Activated CD8-positive, alpha-beta memory T cell treated with anti-CD3 and anti-CD28 coated beads, Interleukin-2, amount 50 U/mL, for 24 hours (primary cell): Measurements from ENCODE around the gene SLC10A2.
"Not testable (repeated sequence)": the region's sequence is repeated elsewhere in the genome, so short reads cannot be mapped to it uniquely, and the experiment has no call there.

Experiments used
- DNase-seq: peaks from one replicate; pipeline ENCODE4 v3.0.0-alpha.2; 2020; ENCODE audit errors: extremely low read depth

Gene SLC10A2, protein sequence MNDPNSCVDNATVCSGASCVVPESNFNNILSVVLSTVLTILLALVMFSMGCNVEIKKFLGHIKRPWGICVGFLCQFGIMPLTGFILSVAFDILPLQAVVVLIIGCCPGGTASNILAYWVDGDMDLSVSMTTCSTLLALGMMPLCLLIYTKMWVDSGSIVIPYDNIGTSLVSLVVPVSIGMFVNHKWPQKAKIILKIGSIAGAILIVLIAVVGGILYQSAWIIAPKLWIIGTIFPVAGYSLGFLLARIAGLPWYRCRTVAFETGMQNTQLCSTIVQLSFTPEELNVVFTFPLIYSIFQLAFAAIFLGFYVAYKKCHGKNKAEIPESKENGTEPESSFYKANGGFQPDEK

GRCh38 chr13:103066079-103066780 lies at the start of gene SLC10A2:
TSS of gene SLC10A2 (minus strand) at chr13:103066417. CDS start at chr13:103066249, 168 bp downstream.
- no peak for DNase-seq

DNA sequence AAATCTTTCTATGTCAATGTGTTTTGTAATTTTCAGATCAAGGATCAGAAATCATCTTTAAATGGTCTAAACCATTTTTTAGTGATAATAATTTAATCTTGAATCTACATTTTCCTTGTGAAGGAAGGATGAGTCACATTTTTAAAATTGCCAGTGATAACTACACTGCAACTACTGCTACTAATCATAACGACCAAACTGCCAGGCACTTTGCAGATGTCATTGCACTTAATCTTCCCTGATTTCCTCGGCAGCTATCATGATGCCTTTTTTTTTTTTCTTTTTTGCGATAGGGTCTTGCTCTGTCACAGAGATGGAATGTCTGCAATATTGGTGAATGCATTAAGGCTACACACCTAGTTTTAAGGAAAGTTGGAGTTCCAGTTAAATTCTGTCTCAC lies 41.4 kb upstream of the SLC10A2 start:
- DNase-seq, result no peak

- no peak for DNase-seq
Observed at GRCh38 chr13:103104340-103104739, 38.1 kb upstream of the SLC10A2 start.

- DNase-seq, result not testable (repeated sequence)
Observed at GRCh38 chr13:103103456-103103855, 37.2 kb upstream of the SLC10A2 start.

GRCh38 chr13:103102482-103102881 lies 36.3 kb upstream of the SLC10A2 start:
- no peak for DNase-seq

DNA sequence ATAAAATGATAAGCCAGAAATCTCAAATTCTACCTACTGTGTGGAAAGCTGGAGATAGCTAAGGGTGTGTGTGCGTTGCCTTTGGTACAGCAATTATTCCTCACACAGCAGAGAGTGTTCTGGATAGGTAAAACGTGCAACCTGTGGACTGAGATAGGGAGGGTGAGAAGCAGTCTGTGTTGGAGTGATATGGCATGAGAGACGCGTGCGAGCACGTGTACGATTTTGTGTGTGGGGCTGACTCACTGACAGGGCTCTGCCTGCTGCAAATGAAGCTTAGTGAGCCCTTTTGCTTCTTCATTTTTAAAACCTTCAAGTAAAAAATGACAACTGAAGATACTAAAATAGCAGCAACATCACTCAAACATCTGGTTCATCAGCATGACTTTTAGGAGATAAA lies 35.7 kb upstream of the SLC10A2 start:
- DNase-seq, result no peak

- DNase-seq, result no peak
Observed at GRCh38 chr13:103101500-103101899, 35.3 kb upstream of the SLC10A2 start.

GRCh38 chr13:103100830-103101229 lies 34.6 kb upstream of the SLC10A2 start:
- no peak for DNase-seq

- no peak for DNase-seq
Observed at GRCh38 chr13:103099722-103100293, 33.6 kb upstream of the SLC10A2 start.

DNA sequence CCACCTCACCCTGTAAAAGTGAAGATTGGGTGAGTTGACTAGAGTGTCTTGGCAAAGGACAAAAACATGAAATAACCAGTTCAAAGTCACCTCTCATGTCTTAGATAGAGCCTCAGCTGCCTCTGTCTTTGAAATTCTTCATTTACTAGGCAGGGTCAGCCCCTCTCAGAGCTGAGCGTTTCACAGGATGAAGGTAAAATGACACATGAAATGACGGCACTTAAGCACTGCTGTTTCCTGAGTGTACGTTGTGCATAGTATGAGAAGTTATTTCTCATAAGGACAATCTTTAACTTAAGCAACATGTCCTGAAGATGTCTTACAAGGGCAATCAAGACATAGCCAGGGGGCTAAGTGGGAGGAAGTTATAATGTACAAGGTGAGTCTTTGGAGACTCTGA lies 32.3 kb upstream of the SLC10A2 start:
- no peak for DNase-seq

DNA sequence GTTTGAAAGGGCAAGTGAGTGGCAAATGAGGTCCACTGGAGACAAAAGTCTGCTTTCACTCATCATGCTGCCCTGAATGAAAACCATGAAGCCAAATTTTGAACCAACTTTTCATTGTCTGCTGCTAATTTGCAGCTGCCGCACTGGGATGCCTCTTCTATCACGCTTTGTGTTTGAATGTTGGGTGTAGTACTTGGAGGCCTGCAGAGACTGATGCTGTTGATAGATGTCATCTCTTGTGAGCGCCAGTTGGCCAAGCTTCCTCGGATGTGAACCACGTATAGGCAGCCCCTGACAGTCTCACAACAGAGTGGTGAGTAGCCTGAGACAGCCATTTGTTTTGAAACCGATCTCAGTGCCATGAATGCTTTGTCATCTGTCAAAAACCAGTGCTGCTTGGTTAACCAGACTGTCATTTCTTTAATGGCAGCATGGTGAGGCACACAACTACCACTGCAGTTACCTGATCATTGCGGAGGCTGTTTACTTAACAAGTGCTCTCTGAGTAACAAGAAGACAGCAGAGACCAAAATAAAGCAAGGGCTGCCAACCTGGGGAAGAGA lies 31.2 kb upstream of the SLC10A2 start:
- DNase-seq, result no peak

GRCh38 chr13:103093649-103094048 lies 27.4 kb upstream of the SLC10A2 start:
- not testable (repeated sequence) for DNase-seq

- no peak for DNase-seq
Observed at GRCh38 chr13:103087275-103087674, 21.1 kb upstream of the SLC10A2 start.

DNA sequence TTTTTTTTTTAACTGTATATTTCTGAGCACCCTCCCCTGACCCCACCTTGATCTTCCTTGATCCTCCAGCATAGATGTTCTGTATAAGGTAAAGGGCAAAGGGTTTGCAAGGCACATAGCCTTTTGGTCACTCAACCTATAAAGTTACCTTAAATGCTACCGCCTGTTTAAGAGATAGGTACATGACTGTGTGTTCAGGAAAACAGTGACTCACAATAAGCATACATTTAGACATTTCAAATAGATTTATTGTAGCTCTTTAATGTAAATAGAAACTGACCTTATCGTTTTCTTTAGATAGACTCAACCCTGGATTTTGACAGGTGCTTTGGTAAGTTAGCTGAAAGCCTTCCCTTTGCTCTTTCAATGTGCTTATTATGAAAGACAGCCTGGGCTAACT lies 15.2 kb upstream of the SLC10A2 start:
- no peak for DNase-seq

GRCh38 chr13:103078158-103078557 lies 11.9 kb upstream of the SLC10A2 start:
- DNase-seq, result no peak

GRCh38 chr13:103068836-103069235 lies 2.6 kb upstream of the SLC10A2 start:
- no peak for DNase-seq

- no peak for DNase-seq
Observed at GRCh38 chr13:103067751-103068555, 1.7 kb upstream of the SLC10A2 start.

DNA sequence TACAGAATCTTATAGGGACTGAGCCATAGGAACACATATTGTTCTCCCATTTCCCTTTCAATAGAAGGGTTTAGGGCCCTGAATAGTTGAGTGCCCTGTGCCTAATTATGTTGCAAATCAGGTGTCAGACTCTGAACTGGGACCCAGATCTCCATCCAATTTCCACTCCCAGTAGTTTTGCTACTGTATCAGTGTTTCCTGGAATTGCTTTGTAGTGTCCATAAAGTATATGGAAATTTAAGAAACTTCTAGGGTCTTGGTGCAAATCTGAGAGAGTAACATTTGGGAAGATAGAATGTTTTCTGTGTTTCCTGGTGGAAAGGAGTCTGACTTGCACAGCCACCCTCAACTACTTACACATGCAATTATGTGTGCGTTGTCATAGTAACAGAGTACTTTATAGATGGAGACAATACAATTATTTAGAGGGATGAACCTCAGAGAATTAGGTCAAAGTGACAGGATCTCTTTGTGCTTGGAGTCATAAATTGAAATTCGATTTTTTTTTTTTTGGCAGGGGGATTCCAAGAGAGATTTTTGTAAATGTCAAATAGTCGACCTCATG lies 646 bp upstream of the SLC10A2 start:
- no peak for DNase-seq

DNA sequence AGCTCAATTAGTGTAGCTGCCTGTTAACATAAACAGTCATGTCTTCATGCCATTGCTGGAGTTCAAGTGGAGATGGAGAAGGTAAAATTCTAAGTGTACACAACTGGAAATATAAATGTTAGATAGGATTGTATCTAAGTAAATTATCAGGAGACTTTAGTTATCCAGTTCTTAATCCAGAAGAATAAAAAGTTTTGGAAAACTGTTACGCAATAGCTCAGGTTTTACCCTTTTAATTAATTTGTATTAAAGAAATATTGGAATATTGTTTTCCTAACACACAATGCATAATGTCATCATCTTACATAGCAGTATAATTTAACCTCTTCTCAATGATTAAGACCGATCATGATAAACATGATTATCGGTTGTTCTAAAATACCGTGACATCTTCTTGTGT lies 2.8 kb downstream of the SLC10A2 start:
- DNase-seq, result no peak

GRCh38 chr13:103062079-103062478 lies 4.1 kb downstream of the SLC10A2 start:
- no peak for DNase-seq

DNA sequence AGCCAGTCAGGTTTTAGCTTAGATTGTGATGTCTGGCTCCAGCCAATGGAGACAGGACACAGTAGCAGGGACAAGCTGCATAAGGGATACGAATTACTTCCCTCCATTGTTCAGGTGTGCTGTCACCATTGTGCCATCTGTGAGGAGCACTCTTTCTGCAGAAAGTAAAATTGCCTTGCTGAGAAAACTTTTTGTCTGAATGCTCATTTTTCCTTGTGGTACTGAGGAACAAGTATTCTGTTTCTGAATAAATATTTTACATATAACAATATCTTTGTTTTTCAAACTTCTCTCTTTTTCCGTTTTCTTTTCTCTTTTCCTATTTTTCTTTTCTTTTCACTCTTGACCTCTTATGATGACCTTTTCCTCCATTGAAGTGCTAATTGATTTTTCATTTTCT lies 10.2 kb downstream of the SLC10A2 start:
- DNase-seq, result no peak
